NB4 (cell line): ENCODE data around the gene ARHGAP18.

ENCODE experiments used
- POLR2A ChIP-seq: IDR thresholded peaks from 2 replicates; pipeline ENCODE4 v1.6.1; 2011; ENCODE audit warnings: mild to moderate bottlenecking; ENCODE audit not compliant: insufficient read length; ENCODE audit errors: extremely low read depth
- TF ChIP-seq, protein P1 (sequence below): IDR thresholded peaks from one replicate; pipeline ENCODE4 v1.5.1; 2012; ENCODE audit warnings: low read depth, low read length
- TF ChIP-seq, protein P2 (sequence below): IDR thresholded peaks from 2 replicates; pipeline ENCODE4 v1.6.1; 2011; ENCODE audit warnings: low read depth, low read length

GRCh38 chr6:129631070-129631469, 78.9 kb downstream of the ARHGAP18 start:
- TF ChIP-seq, protein P1, sequence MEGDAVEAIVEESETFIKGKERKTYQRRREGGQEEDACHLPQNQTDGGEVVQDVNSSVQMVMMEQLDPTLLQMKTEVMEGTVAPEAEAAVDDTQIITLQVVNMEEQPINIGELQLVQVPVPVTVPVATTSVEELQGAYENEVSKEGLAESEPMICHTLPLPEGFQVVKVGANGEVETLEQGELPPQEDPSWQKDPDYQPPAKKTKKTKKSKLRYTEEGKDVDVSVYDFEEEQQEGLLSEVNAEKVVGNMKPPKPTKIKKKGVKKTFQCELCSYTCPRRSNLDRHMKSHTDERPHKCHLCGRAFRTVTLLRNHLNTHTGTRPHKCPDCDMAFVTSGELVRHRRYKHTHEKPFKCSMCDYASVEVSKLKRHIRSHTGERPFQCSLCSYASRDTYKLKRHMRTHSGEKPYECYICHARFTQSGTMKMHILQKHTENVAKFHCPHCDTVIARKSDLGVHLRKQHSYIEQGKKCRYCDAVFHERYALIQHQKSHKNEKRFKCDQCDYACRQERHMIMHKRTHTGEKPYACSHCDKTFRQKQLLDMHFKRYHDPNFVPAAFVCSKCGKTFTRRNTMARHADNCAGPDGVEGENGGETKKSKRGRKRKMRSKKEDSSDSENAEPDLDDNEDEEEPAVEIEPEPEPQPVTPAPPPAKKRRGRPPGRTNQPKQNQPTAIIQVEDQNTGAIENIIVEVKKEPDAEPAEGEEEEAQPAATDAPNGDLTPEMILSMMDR, result no peak
- TF ChIP-seq POLR2A, result no peak
- TF ChIP-seq, protein P2, sequence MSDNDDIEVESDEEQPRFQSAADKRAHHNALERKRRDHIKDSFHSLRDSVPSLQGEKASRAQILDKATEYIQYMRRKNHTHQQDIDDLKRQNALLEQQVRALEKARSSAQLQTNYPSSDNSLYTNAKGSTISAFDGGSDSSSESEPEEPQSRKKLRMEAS, result no peak
